Measurements from ENCODE around the gene RASAL3.

Gene RASAL3

GRCh38 chr19:15432629-15433518 lies 31.5 kb downstream of the RASAL3 start:
- peak; percentile 93 for DNase-seq

- no peak for DNase-seq
Measured at GRCh38 chr19:15432018-15432494, 32.3 kb downstream of the RASAL3 start.

- DNase-seq = no peak
Measured at GRCh38 chr19:15431396-15432017, 32.8 kb downstream of the RASAL3 start.

GRCh38 chr19:15430526-15431120 lies 33.7 kb downstream of the RASAL3 start:
- no peak for DNase-seq

GRCh38 chr19:15429825-15430467 lies 34.4 kb downstream of the RASAL3 start:
- no peak for DNase-seq

- DNase-seq = no peak
Measured at GRCh38 chr19:15428956-15429824, 35.2 kb downstream of the RASAL3 start.

GRCh38 chr19:15427991-15428471 lies 36.3 kb downstream of the RASAL3 start:
- DNase-seq = no peak

- no peak for DNase-seq
Measured at GRCh38 chr19:15427350-15427700, 37.0 kb downstream of the RASAL3 start.

GRCh38 chr19:15426485-15427349 lies 37.6 kb downstream of the RASAL3 start:
- no peak for DNase-seq

GRCh38 chr19:15425321-15425950 lies 38.9 kb downstream of the RASAL3 start:
- DNase-seq = no peak

- DNase-seq = no peak
Measured at GRCh38 chr19:15424692-15425272, 39.6 kb downstream of the RASAL3 start.

GRCh38 chr19:15424121-15424520 lies 40.2 kb downstream of the RASAL3 start:
- no peak for DNase-seq

GRCh38 chr19:15423130-15423529 lies 41.2 kb downstream of the RASAL3 start:
- DNase-seq = no peak

- DNase-seq = no peak
Measured at GRCh38 chr19:15422296-15423075, 41.9 kb downstream of the RASAL3 start.

GRCh38 chr19:15421721-15422260 lies 42.6 kb downstream of the RASAL3 start:
- DNase-seq = no peak

GRCh38 chr19:15421136-15421695 lies 43.1 kb downstream of the RASAL3 start:
- no peak for DNase-seq

- no peak for DNase-seq
Measured at GRCh38 chr19:15419413-15420025, 44.8 kb downstream of the RASAL3 start.

All from CD4-positive, alpha-beta T cell treated with Interleukin-21 for 1 hour (primary cell).